ENCODE results near the gene MRPL41.
"Not testable (repeated sequence)": the region's sequence is repeated elsewhere in the genome, so short reads cannot be mapped to it uniquely, and the experiment has no call there.

MRPL41 gene

DNA sequence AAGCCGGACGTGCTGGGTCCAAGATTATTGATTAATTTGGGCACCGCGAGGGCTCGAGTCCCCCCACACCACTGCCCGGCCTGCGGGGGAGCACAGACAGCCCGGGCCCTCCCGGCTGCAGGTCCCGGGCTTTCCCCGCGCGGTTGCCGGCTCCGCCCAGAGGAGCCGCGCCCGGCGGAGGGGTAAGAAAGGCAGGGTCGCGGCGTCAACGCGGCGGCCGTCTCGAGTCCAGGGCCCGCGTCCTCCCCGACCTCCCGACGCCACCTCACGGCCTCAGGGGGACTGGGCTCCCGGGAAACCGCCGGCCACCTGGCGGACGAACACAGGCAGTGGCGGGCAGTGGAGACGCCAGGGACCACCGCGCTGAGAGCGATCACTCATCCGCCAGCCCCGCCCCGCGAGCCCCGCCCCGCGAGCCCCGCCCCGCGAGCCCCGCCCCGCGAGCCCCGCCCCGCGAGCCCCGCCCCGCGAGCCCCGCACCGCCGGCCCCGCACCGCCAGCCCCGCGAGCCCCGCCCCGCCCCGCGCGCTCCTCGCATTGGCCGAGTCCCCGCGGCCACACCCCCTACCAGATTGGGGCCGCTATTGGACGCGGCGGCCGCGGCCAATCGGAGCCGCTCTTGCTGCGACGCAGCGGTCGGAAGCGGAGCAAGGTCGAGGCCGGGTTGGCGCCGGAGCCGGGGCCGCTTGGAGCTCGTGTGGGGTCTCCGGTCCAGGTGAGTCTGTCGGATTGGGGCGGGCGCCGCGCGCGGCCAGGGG is at the start of gene MRPL41:
MRPL41 (plus strand) TSS at position 616 of the 758 bp plus-strand sequence. CDS start 203 bp downstream, outside the sequence.
- peak; percentile 89 for DNase-seq

DNA sequence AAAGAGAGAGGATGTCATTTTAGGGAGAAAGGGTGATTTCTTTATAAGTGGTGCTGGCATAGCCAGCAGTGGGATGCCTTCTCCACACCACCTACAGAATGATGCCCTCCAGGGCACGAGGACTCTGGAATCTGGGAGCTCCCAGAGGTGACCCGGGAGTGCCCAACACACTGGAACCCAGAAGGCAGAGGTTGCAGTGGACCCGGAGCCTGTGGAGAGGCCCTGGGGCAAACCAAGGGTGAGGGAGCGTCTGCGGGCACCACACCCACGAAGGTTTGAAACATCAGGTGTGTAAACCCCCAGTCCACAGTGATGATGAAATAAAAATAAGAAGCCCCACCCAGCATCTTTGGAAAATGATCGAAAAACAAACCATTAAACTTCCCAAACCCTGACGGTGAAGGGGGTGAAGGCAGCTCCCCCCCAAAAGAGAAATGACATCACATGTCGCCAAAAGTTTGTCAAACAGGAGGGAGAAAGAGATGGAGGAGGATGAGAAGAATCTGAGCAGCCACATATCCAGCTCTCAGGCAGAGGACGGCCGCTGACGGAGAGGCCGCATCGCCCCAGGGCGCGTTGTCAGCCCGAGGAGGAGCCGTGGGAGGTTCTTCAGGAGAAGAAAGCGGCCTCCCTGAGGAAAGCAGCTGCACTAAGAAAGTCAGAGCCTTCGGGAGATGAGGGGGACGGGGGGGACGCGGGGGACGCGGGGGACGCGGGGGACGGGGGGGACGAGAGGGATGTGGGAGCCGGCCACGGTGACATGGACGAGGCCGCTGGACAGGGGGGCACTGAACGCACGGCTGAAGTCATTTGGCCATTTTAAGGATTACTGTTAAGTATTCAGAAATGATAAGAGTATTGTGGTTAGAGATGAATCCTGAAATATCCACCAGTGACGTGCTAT is 49.4 kb upstream of the MRPL41 start:
- DNase-seq = peak; percentile 38

DNA sequence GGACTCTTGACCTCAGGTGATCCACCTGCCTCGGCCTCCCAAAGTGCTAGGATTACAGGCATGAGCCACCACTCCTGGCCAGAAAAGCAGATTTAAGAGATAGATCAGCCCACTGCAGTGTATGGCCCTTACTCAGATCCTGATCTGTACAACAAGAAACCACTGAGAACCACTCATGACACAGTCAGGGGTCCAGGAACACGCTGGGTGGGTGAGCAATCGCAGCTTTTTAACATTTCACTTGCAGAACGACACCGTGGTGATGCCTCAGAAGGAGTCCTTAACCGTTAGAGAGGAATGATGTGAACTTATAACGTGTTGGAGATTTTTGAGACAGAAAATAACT is 47.3 kb upstream of the MRPL41 start:
- DNase-seq = no peak

DNA sequence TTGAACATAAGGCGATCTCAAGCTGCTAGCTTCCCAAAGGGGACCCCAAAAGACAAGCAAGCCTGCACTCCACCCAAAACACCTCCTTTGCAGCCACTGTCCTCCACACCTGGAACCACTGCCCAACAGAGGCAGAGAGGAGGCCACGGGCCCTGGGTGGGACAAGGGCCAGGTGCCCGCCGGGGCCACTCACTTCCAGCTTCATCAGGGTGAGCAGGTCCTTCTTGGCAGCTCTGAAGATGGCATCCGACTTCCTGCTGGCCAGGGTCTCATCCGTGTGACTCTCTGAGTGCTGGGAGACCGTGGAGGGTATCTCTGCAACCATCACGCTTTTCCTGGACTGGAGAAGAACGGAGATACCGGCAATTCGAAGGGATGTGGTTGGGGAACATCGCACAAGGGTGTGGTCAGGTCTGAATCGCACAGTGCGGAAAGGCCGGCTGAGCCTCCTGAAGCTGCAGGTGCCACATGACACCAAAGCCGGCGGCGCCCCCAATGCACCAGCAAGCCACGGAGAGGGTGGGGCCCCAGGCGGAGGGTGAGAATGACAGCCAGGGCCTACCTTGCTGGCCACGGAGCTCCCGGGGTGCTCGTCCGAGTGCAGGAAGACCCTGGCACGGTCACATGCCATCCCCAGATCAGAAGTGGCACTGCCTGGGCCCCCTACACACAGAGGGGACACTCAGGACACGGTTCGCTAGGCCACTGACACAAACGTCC is 46.1 kb upstream of the MRPL41 start:
- no peak for DNase-seq

DNA sequence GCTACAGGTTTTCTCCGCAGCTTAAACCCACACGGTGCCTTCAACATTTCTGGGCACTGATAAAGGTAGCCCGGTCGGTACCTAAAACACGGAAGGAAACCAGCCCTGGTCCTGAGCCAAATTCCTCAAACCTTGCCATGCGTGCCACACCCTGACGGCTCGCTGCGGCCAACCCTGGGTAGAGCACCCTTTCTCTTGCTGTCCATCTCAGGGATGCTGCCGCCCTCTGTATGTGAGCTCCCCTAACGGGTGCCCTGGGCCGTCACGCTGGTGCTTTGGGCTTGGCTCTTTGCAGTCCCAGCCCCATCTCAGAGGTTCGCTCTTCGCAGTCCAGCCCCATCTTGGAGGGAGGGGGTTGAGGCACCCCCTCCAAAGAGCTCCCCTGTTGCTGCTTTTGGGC is 45.4 kb upstream of the MRPL41 start:
- DNase-seq = no peak

DNA sequence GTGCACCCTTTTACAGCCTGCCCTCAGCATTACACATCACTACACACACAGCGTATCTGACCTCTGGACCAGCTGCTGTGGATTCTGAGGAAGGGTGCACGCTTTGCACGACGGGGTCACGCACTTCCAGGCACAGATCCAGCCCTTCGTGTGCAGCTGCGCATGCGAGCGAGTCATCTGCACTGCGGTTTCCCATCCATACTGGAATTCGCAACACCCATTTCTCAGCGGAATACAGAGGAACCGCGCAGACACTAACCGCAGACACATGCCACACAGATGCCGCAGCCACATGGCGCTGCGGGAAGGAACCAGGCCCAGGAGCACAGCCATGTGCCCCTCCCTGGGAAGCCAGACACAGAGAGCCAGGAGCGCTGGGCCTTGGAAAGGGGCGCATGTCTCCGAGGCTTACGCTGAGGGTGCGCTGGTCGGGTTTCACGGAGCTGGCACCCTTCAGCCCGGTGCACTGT is 44.9 kb upstream of the MRPL41 start:
- DNase-seq = no peak

DNA sequence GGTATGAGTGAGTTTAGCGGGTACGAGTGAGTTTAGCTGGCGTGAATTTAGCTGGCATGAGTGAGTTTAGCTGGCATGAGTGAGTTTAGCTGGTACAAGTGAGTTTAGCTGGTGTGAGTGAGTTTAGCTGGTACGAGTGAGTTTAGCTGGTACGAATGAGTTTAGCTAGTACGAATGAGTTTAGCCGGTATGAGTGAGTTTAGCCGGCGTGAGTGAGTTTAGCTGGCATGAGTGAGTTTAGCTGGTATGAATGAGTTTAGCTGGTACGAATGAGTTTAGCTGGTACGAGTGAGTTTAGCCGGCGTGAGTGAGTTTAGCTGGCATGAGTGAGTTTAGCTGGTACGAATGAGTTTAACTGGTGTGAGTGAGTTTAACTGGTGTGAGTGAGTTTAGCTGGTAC is 42.5 kb upstream of the MRPL41 start:
- no peak for DNase-seq

DNA sequence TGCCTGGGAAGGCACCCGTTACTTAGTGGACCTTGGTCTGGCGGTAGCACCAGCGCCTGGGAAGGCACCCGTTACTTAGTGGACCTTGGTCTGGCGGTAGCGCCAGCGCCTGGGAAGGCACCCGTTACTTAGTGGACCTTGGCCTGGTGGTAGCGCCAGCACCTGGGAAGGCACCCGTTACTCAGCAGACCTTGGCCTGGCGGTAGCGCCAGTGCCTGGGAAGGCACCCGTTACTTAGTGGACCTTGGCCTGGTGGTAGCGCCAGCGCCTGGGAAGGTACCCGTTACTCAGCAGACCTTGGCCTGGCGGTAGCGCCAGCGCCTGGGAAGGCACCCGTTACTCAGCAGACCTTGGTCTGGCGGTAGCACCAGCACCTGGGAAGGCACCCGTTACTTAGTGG is 40.6 kb upstream of the MRPL41 start:
- not testable (repeated sequence) for DNase-seq

DNA sequence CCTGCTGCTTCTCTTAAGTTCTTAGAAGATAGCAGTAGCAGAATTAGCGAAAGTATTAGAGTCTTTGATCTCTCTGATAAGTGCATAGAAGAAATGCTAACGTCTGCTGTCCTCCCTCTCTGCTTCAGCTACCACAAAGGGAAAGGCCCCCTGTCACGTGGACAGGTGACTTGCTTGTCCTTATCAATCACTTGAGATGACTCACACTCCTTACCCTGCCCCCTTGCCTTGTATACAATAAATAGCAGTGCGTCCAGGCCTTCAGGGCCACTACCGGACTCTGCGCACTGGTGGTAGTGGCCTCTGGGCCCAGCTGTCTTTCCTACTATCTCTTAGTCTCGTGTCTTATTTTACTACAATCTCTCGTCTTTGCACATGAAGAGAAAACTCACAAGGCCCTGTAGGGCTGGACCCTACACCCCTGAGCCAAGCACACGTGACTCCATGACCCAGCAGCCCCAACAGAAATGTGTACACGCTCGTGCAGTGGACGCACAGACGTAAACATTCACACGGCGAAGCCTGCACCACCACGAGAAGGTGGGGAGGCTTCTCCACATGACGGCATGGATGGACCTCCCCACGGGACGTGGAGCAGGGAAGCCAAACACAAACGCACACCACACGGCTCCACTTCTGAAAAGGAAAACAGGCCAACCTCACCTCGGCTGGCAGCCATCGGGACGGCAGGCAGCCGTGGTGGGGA is 39.8 kb upstream of the MRPL41 start:
- DNase-seq = no peak

DNA sequence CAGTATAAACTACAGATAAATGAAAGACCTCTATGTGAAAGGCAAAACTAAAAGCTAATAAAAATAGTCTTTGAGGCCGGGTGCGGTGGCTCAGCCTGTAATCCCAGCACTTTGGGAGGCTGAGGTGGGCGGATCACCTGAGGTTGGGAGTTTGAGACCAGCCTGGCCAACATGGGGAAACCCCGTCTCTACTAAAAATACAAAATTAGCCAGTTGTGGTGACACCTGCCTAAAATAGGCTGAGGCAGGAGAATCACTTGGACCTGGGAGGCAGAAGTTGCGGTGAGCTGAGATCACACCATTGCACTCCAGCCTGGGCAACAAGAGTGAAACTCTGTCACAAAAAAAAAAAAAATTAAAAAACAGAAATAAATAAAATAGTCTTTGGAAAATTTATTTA is 38.5 kb upstream of the MRPL41 start:
- DNase-seq = not testable (repeated sequence)

DNA sequence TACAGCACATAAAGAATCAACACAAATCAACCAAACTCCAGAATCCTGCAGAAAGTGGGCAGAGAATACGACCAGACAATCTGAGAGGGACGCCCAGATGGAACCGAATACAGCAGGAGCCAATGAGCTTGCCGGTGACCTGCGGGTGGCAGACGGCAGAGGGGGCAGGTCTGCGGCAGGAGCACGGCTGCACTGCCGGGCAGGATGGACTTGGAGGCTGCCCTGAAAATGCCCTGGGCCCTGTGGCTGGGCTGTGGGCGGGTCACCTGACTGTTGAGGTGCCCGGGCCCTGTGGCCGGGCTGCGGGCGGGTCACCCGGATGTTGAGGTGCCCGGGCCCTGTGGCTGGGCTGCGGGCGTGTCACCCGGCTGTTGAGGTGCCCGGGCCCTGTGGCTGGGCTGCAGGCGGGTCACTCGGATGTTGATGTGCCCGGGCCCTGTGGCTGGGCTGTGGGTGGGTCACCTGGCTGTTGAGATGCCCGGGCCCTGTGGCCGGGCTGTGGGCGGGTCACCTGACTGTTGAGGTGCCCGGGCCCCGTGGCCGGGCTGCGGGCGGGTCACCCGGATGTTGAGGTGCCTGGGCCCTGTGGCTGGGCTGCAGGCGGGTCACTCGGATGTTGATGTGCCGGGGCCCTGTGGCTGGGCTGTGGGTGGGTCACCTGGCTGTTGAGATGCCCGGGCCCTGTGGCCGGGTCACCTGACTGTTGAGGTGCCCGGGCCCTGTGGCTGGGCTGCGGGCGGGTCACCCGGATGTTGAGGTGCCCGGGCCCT is 37.7 kb upstream of the MRPL41 start:
- DNase-seq = not testable (repeated sequence)

DNA sequence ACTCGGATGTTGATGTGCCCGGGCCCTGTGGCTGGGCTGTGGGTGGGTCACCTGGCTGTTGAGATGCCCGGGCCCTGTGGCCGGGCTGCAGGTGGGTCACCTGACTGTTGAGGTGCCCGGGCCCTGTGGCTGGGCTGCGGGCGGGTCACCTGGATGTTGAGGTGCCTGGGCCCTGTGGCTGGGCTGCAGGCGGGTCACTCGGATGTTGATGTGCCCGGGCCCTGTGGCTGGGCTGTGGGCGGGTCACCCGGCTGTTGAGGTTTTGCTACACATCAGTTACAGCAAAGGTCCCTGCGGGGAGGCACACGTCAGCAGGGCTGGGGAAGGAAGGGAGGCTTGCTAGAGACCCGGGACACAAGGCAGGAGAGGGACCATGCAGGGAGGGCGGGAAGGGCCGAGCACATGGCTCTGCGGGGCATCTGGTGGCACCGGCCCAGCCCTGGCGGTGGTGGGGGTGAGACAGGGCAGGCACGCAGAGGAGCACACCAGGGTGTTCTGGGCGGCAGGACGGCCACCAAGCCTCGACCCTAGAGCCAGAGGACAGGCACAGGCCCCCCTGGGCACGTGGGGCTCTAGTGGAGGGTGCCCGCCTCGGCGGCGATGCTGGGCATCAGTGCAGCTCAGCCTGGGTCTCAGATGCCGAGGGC is 36.9 kb upstream of the MRPL41 start:
- no peak for DNase-seq

DNA sequence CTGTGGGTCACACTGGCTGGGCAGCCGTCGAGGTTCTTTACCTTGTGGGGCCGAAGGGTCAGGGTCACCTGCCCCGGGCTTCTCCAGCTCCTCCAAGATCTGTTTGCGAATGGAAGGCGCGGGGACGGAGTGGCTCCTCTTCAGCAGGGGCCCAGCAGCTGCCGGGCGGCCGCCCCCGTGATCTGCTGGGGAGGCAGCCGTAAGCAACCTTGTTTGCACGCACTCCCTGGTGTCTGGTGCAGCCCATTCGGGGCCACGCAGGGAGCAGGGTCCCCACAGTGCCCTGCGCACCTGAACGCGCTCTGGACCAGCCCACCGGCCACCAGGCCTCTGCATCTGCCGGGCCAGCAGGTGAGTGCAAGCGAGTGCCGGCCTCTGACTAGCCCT is 36.3 kb upstream of the MRPL41 start:
- no peak for DNase-seq

DNA sequence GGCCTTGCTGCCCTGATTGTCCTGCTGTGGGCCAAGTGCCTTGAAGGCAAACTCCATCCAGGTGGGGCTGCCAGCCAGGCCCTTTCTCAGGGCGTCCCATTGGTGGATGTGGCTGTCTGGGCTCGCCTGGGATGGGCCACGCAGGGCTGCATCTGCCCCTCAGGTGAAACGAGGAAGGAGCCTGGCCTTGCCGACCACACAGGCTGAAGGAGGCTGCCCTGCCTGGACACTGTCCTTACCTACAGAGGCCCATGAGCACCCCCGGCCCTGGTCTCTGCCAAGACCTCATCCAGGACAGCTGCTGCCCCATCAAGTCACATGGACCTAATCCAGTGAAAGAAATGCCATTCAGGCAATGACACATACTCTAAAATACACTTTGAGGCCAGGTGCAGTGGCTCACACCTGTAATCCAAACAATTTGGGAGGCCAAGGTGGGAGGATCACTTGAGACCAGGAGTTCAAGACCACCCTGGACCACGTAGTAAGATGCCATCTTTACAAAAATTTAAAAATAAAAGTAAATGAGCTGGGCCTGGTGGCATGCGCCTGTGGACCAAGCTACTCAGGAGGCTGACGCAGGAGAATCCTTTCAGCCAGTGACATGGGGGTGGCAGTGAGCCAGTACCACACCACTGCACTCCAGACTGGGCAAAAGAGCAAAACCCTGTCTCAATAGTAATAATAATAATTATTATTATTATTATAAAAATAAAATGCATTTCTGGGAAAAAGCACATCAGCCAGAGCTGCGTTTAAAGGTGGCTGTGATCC is 35.3 kb upstream of the MRPL41 start:
- DNase-seq = no peak

DNA sequence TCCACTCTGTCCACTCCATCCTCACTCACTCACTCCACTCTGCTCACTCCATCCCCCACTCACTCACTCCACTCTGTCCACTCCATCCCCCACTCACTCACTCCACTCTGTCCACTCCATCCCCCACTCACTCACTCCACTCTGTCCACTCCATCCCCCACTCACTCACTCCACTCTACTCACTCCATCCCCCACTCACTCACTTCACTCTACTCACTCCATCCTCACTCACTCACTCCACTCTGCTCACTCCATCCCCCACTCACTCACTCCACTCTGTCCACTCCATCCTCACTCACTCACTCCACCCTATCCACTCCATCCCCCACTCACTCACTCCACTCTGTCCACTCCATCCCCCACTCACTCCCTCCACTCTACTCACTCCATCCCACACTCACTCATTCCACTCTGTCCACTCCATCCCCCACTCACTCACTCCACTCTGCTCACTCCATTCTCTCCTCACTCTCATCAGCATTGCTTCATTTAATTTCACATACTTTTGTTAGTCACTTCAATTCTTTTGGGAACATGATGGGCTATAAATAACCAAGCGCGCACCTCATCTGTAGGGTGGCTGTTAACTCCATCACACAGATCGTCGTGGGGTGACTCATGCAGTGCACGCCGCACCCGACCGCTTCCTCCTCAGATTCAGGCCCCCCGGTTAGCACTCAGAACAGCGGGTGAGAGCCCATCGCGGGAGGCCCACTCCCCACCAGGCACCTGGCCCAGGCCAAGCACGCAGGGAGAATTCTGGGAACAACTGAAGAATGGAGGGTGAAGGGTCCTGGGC is 32.8 kb upstream of the MRPL41 start:
- not testable (repeated sequence) for DNase-seq

DNA sequence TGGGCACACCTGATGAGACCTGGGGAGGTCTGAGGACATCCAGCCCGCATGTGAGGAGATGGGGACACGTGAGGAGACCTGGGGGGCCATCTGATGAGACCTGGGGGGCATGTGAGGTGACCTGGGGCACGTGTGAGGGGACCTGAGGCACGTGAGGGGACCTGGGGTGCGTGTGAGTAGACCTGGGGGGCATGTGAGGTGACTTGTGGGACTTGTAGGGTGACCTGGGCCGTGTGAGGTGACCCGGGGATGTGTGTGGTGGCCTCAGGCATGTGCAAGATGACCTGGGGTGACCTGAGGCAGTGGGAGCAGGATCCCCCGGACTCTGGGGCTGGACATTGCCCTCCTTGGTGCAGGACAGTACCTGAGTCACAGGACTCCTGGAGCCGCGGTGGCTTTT is 32.1 kb upstream of the MRPL41 start:
- DNase-seq = no peak

DNA sequence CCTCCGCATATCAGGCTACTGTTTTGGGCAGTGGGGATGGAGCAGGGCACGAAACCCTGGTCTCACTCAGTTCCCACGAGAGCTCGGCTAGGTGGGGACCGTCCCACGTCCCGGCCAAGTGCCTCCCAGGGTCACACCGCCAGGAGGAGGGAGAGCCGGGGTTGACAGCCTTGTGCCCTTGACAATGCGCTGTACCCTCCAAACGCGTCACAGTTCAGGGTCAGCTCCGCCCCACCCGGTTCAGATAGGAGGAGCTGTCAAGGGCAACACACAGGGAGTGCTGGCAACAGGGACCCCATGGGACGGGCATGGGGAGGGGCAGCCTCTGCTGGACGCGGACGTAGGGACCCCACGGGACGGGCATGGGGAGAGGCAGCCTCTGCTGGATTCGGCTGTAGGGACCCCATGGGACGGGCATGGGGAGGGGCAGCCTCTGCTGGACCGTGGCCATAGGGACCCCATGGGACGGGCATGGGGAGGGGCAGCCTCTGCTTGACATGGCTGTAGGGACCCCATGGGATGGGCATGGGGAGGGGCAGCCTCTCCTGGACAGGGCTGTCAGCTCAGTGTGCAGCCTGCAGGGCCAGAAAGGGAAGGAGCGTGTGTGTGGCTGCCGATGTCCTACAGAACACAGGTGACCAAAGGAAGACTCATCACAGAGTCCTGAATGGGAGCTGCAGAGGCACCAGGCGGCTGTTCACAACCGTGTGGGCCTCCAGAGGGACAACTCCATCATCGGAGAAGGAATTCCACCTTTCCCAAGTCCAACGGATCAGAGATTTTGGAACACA is 30.9 kb upstream of the MRPL41 start:
- DNase-seq = no peak

DNA sequence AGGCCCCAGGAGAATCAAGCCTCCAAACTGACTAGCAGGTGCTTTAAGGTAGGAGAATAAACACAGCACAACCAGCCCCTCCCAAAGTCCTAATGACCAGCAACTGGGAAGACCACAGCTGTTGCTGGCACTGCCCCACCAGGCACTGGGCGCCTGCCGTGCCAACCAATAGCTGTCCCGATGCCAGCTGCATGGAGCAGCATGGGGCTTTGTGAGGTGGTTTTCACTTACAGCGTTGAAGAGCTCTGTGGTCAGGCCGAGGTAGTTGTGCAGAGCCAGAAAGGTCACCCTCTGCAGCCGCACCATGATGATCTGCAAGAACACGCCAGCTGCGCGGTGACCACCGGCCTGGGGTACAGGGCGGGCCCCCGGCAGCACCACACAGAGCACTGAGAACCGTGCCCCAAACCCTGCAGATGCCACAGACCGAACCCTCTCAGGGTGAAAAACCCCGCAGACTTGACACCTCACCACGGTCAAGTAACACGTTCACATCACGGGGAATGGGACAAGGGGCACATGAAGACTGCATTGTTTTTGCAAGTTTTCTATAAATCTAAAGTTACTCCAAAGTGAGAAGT is 30.2 kb upstream of the MRPL41 start:
- no peak for DNase-seq

Measured in T1000 (cell line).